RWPE1 (cell line): ENCODE measurements around the gene LHFPL3.

Experiments used
- CTCF ChIA-PET: fragments of 350-600 bp; sonication (Branson Sonifier 250); formaldehyde crosslinking; extraction: SDS; loops from one replicate; lab custom pipeline; 2021; lab: Yijun Ruan, JAX
- POLR2A ChIA-PET: fragments of 400-600 bp; formaldehyde crosslinking; extraction: SDS; loops from one replicate; lab custom pipeline; 2020; ENCODE audit warnings: antibody characterized with exemption; ENCODE audit not compliant: low non-redundant PET; lab: Yijun Ruan, JAX
- DNase-seq: peaks from one replicate; pipeline ENCODE4 v3.0.0; 2012; ENCODE audit warnings: low spot score
- H3K27ac ChIP-seq: fragments of 450-650 bp; 2 replicates; pipeline ENCODE4 v1.5.1; 2017
- TF ChIP-seq, protein P1 (sequence below): fragments of 450-650 bp; conservative IDR thresholded peaks from 2 replicates; pipeline ENCODE4 v1.5.1; 2017; ENCODE audit warnings: low read depth, mild to moderate bottlenecking

Gene LHFPL3

DNA sequence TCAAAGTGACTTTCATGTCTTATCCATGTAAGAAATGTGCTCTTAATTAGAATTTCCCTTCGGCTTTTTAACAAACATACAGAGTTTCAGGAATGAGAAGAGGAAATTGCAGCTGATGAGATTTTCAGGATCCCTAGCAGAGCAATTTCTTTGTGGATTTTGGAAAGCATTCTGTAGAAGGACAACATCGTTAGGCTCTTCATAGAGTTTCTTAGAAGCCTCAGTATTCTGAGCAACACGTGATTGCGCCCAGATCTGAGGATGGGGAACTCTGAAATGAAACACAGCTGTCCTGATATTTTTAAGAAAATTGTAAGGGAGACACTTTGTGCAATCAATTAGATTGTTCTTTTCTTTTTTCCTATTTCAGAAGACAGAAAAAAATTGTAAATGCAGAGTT is 85.8 kb downstream of the LHFPL3 start:
- H3K27ac ChIP-seq, result no peak overlapping the region
- TF ChIP-seq, protein P1, sequence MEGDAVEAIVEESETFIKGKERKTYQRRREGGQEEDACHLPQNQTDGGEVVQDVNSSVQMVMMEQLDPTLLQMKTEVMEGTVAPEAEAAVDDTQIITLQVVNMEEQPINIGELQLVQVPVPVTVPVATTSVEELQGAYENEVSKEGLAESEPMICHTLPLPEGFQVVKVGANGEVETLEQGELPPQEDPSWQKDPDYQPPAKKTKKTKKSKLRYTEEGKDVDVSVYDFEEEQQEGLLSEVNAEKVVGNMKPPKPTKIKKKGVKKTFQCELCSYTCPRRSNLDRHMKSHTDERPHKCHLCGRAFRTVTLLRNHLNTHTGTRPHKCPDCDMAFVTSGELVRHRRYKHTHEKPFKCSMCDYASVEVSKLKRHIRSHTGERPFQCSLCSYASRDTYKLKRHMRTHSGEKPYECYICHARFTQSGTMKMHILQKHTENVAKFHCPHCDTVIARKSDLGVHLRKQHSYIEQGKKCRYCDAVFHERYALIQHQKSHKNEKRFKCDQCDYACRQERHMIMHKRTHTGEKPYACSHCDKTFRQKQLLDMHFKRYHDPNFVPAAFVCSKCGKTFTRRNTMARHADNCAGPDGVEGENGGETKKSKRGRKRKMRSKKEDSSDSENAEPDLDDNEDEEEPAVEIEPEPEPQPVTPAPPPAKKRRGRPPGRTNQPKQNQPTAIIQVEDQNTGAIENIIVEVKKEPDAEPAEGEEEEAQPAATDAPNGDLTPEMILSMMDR, result no peak
- DNase-seq, result no peak
- ChIA-PET CTCF (no interaction called here), POLR2A (no interaction called here)

- DNase-seq, result no peak
- ChIA-PET CTCF (interaction anchor here (0.8 kb wide), 1 partner anchor 11 kb away, joined by 3 read pairs; no protein-coding TSS in a partner anchor), POLR2A (no interaction called here)
- no peak overlapping the region for H3K27ac ChIP-seq
- TF ChIP-seq, protein P1, result no peak
These were observed 87.3 kb downstream of the LHFPL3 start for GRCh38 chr7:104415700-104416099.

DNA sequence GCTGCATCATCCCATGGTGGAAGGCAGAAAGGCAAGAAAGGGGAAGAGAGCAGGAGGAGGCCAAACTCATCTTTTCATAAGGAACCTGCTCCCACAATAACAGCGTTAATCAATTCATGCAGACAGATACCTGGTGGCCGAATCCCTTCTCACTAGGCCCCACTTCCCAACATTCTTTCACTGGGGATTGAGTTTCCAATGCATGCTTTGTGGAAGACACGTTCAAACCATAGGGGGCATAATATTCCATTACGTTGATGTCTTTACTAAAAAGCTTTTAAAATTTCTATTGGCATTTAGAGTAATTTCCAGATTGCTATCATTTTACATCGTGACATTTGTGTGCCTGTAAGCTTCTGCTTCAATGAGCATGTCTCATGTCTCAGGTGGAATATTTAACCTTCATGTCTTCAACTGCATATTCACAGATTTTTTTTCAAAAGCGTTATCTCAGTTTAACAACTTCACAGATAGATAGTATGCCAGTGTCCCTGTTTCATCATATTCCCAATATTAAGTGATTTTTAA is 88.5 kb downstream of the LHFPL3 start:
- TF ChIP-seq, protein P1, result no peak
- CTCF ChIA-PET, result no interaction called here
- POLR2A ChIA-PET, result no interaction called here
- no peak for DNase-seq
- no peak overlapping the region for H3K27ac ChIP-seq

GRCh38 chr7:104431930-104432329 is 103.5 kb downstream of the LHFPL3 start:
- no peak overlapping the region for H3K27ac ChIP-seq
- TF ChIP-seq, protein P1, result no peak
- CTCF ChIA-PET, result no interaction called here
- DNase-seq, result no peak
- POLR2A ChIA-PET, result no interaction called here

GRCh38 chr7:104434129-104434528 is 105.7 kb downstream of the LHFPL3 start:
- TF ChIP-seq, protein P1, result no peak
- POLR2A ChIA-PET, result no interaction called here
- no peak for DNase-seq
- H3K27ac ChIP-seq, result no peak overlapping the region
- CTCF ChIA-PET, result no interaction called here

DNA sequence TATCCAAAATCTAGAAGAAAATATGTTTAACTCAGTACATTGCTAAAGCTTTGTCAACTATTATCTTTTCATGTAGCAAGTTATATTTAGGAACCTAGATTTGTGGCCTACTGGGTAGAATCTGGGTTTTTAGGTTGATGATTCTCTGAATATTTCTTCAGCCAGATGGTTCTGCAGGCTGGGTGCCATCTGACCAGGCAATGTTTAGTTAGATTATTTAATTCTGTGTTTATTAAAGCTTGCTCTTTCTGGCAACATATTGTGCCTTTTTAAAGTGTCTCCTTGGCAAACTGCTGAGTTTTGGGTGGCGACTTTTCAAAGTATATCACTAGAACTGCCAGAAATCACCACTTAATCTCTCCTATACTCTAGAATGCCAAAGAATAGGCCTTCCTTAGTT is 114.1 kb downstream of the LHFPL3 start:
- POLR2A ChIA-PET, result no interaction called here
- TF ChIP-seq, protein P1, result no peak
- DNase-seq, result no peak
- CTCF ChIA-PET, result no interaction called here
- H3K27ac ChIP-seq, result no peak overlapping the region
